ENCODE data around the gene ABITRAM.
"Not testable (repeated sequence)": the region's sequence is repeated elsewhere in the genome, so short reads cannot be mapped to it uniquely, and the experiment has no call there.

The ABITRAM gene, protein sequence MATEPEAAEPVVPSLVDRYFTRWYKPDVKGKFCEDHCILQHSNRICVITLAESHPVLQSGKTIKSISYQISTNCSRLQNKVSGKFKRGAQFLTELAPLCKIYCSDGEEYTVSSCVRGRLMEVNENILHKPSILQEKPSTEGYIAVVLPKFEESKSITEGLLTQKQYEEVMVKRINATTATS

DNA sequence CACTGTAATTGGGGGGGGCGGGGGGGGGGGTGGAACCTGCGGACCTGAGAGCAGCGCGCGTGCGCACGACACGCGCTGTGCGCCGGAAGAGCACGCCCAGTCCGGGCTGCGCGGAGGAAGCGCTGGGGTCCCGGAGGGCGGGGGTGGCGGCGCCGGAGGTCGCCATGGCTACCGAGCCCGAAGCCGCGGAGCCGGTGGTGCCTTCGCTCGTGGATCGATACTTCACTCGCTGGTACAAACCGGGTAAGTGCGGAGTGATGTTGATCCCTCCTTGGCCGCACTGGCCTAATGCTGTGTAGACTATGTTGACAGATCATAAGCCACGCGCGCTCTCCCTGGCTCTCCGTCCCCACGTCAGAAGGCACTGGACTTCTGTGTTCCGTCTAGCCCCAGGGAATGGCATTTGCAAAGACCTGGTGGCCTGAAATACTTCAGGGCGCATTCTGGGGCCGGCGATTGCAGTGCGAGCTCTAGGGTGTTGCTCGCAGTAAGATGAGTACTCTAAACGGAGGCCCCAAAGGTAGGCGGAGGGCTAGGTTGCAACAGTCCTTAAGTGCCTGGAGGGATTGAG lies at the start of gene ABITRAM:
ABITRAM (plus strand) TSS at position 78 of the 571 bp plus-strand sequence; CDS start at position 165, 87 bp downstream.
- peak; percentile 31 to 77 for DNase-seq

DNA sequence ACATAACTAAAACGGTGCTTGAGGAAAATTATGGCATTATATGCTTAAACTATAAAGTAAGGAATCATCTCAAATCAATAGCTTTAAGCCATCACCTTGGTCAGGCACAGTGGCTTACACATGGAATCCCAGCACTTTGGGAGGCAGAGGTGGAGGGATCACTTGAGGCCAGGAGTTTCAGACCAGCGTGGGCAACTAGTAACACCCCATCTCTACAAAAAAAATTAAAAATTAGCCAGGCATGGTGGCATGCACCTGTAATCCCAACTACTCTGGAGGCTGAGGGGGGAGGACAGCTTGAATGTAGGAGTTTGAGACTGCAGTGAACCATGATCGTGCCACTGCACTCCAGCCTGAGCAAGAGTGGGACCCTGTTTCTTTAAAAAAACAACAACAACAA lies 49.5 kb upstream of the ABITRAM start:
- no peak for DNase-seq

DNA sequence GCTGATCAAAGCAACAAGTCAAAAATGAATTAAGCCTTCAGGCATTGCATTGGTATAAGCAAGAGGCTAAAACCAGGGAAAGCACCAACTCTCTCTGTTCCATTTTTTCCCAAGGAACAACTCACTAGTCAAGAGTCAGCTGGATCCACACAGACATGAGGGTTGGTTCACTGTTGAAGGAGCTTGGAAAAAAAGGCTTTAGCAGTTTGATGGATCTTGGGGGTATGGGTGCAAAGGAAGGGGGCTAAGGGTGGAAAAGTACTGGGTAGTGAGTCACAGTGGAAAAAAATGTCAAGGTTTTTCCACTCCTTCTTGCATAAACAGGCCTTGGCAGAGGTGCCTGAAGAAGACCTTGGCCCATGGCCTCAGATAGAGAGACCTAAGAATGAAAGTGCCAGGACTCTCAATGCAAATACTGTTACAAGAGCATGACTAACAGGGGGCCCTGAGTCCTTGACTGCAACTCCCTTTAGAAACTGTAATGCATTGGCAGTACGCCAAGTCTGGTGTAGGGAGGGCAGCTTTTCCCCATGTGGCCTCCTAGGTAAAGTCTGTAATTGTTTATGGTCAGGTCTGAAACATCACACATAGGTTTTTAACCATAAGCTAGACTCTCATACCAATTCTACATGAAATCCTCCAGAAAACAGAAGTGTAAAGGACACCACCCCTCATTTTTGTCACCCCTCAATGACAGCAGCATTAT lies 48.4 kb upstream of the ABITRAM start:
- peak; percentile 9 to 76 for DNase-seq

DNA sequence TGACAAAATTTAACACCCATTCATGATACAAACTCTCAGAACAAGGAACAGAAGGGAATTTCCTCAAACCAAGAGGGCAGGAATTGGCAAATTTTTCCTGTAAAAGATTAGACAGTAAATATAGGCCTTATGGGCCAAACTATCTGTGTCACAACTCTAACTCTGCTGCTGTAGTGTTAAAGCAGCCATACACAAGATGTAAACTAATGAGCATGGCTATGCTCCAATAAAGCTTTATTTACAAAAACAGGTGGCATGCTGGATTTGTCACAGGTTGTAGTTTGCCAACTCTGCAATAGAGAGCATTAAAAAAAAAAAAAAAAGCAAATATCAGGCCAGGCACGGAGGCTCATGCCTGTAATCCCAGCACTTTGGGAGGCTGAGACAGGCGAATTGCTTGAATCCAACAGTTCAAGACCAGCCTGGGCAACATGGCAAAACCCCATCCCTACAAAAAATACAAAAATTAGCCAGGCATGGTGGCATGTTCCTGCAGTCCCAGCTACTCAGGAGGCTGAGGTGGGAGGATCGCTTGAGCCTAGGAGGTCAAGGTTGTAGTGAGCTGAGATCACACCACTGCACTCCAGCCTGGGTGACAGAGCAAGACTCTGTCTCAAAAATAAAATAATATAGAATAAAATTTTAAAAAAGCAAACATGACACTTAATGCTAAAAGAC lies 47.5 kb upstream of the ABITRAM start:
- peak in 1 of 2 experiments; percentile 56 for DNase-seq

DNA sequence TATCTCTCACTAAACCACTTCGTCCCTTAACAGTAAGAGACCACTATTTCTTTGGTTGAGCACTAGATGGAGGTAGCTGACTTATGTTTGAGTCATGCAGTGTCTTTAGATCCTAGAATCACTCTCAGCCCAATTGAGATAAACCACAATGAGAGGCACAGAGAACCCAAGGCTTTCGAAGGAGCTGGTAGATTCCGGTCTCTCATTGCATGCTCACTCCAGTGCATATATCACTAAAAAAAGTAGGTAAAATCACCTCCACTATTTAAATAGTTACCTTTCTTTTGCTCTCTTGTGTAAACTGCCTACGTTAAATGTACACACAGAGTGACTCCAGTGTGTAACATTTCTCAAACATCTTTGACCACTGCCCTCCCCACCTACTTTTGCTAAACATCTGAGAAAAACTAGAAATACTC lies 44.5 kb upstream of the ABITRAM start:
- DNase-seq, result no peak

DNA sequence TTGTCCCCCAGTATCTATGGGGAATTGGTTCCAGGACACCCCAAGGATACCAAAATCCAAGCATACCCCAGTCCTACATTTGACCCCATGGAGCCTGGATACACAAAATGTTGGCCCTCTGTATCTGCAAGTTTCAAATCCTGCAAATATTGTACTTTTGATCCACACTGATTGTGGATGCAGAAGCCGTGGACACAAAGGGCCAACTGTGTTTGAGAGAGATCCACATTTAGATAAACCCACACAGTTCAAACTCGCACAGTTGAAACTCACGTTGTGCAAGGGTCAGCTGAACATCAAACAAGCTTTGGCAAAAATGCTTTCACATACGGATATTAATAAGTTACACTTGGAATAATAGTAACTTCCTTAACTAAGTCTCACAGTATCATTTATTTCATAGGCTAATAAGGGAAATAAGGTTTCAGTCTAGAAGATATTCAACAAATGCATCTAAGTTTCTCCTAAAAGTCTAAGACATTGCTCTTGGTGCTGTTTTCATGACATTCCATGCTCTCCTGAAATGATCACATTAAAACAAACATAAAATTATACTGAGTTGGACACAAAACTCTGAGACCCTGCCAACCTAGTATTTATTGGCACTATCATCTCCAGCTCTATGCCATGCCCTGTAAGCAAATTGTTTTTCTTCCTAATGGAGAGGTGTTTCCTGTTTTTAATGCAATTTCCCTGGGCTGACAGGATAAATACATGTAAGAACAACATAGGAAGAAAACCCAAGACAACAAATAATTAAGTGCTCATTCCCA lies 39.8 kb upstream of the ABITRAM start:
- DNase-seq, result no peak

DNA sequence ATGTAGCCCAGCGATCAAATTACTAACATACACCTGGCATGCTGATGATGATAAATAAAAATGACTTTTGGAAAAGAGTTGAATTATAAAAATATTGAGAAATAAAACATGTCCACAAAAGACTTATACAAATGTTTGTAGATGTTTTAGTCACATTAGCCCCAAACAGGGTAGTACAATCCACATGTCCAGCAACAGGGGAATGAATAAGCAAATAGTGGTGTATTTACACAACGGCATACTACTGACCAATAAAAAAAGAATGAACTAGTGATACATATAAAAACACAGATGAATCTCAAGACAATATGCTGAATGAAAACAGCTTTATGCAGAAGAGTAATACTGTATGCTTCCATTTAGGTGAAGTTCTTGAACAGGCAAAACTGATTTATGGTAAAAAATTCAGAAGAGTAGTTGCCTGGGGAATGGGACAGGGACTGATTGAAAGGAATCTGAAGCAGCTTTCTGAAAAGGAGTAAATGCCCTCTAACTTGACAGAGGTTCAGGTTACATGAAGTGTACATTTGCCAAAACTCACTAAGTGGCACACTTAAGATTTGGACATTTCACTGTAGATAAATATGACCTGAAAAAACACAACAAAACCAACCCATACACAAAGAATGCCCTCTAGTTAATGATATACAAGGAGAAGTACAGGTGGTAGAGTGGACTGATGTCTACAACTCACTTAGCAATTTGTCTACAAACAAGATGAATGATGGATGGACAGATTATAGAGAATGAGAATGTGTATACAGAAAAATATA lies 36.7 kb upstream of the ABITRAM start:
- no peak for DNase-seq

DNA sequence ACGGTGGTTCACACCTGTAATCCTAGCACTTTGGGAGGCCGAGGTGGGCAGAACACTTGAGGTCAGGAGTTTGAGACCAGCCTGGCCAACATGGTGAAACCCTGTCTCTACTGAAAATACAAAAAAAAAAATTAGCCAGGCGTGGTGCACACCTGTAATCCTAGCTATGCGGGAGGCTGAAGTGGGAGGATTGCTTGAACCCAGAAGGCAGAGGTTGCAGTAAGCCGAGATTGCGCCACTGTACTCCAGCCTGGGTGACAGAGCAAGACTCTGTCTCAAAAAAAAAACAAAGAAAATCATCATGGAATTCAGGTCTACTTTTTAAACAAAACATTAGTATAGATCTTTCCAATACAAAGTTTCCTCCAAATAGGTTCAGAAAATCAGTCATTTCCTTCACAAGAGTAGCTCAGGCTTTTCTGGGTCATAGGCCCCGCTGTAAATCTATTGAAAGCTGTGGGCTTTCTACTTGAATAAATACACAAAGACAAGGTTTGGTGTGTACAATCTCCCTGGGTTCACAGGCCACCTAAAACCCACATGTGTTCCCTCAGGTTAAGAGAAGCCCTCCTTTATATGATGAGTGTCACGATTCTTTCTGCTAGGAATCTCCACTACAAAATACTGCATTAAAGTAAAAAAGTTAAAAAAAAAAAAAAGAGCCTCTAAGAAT lies 35.0 kb upstream of the ABITRAM start:
- DNase-seq, result not testable (repeated sequence)

DNA sequence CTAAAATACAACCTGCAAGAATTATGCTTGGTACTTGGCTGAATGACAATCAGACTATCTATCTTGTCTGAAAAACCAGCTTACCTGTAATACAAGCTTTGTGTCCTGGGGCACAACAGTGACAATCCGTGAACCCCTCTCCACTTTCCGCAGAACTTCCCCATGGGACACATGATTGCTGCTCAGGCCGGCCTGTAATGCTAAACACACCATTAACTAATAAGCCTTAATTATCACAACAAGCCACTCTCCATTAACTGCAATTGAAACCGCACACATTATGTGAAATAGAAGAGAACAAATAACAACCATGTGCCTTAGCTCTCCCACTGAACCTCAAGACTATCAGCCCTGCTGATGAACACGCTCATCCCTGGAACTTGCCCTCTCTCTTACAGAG lies 34.0 kb upstream of the ABITRAM start:
- no peak for DNase-seq

DNA sequence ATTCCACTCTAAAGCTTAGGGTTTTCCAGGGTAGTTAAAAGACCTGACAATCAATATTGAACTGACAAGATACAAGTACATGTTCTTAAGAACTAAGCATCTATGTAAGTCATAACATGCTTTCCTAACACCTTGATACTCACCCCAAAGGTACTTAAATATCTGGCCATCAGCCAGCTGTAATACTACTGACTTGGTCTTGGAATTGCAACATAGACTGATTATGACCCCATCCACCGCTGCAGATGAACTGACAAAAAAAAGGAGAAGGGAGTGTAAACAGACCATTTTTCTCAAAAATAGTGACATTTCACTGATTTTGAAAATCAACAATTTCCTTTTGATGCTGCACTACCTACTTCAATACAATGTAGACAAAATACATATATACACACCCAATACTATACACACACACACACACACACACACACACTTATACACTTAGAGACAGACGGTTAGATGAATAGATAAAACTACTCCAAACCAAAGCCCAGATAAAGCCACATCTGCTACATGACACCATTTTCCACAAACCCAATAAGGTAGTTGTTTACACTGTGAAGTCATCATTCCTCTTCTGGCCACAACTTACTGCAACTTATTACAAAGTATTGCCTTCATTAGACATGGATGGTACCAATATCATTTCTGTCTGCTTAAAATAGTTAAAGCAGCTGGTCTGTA lies 30.6 kb upstream of the ABITRAM start:
- DNase-seq, result no peak

DNA sequence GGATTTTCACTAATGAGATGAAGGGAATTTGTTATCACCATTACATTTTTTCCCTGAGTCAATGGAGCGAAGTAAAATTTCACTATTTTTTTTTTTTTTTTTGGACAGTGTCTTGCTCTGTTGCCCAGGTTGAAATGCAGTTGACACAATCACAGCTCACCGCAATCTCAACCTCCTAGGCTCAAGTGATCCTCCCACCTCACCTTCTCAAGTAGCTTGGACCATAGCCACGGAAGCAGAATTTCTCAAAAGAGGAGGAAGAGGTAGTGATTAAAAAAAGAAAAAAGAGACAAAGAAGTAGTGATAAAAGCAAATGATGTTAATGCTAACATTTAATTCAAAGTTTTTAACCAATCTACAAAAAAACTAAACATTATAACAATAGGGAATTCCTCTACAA lies 30.0 kb upstream of the ABITRAM start:
- DNase-seq, result no peak

DNA sequence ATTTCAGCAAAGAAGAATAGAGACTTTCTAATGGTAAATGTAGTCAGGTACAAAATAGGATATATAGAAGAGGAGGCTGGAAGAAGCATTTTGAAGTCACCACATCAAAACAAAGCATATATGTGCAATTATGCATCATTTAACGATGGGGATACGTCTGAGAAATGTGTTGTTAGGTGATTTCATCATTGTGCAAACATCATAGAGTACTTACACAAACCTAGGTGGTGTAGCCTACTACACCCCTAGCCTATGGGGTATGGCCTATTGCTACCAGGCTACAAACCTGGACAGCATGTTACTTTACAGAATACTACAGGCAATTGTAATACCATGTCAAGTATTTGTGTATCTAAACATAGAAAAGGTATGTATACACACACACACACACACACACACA lies 28.7 kb upstream of the ABITRAM start:
- no peak for DNase-seq

DNA sequence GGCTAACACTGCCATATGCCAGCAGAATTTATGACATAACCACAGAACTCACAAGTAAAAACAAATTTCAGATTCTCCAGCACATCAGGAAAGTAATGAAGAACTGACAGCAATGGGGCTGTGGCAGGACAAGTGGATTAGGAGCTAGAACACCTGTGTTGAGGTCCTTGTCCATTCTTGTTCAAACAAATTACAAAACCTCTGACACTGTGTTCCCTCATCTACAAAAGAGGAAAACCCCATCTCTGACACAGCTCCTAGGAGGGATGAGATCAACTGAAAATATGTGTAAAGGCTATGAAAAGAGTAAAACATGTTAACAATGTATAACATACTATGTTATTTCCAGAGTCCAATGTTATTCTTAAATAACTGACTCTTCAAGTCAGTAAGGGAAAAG lies 23.8 kb upstream of the ABITRAM start:
- DNase-seq, result no peak

DNA sequence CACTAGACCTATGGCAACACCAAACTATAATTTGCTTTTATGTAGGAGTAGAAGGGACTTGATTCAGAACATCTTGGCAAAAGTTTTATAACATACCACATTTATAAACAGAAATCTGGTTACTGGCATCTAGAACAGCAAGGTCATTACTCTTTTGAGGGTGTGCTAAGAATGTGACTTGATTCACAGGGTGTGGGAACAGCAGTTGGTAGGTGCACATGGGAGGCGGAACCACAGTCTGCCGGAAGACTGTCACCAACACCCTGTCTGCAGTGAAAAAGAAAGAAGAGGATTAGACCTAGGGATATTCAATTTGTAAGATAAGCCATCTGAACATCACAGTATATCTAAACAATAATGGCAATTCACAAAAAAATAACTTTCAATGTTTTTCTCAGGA lies 23.3 kb upstream of the ABITRAM start:
- DNase-seq, result no peak

DNA sequence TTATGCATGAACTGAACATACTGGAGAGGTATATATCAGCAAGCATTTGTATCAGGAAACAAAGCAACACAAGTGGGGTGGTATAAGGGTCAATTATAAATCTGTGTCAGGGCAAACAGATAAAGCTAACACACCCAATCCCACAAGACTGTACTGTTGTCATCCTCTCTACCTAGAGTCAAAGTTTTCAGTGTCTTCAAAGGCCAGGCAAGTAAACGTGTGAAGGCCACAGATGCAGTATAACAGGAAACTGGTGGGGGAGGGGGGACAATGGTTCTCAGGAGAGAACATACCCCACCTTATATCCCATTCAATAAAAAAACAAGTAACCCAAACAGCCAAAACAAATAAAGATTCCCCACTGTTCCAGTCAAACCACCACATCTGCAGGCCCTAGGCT lies 22.4 kb upstream of the ABITRAM start:
- no peak for DNase-seq

DNA sequence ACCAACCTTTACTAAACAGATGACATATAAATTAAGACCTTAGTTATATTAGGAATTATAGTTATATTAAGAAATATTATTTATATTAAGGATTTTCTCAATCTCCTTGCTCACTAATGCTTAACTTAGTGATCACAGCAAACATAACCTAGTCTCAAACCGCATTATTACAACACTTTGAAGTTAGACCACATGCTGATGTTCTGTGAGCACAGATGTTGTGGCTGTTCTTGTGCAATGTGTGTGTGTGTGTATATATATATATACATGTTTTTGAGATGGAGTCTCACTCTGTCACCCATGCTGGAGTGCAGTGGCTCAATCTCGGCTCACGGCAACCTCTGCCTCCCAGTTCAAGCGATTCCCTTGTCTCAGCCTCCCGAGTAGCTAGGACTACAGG lies 20.8 kb upstream of the ABITRAM start:
- DNase-seq, result no peak

DNA sequence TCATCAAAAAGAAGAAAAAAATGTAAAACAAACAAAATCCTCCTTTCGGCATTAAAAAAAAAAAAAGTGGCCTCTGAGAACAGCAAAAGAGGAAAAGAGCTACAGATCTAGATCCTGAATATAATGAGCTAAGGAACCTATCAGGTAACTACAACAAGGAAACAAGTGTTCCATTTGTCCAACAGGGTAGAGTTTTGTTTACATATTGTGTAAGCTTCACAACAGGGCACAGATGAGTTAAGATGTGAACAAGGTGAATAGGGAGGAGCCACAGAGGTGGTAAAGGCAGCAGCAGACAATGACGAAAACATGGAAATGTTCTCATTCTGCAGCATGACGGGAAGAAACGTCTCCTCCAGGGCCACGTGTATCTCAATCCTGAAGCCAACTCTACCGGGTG lies 14.7 kb upstream of the ABITRAM start:
- DNase-seq, result no peak

DNA sequence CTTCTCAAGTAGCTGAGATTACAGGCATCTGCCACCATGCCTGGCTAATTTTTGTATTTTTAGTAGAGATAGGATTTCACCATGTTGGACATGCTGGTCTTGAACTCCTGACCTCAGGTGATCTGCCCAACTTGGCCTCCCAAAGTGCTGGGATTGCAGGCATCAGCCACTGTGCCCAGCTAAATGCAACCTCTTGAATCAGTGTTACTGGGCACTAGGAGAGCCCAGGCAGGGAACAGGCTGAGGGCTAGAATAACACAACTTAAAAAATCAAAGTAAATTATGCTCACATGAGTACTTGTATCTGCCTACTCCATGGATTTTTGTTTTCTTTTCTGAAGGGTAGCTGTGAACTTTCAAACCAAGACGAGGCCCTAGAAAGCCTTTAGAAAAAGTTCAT lies 13.8 kb upstream of the ABITRAM start:
- not testable (repeated sequence) for DNase-seq

DNA sequence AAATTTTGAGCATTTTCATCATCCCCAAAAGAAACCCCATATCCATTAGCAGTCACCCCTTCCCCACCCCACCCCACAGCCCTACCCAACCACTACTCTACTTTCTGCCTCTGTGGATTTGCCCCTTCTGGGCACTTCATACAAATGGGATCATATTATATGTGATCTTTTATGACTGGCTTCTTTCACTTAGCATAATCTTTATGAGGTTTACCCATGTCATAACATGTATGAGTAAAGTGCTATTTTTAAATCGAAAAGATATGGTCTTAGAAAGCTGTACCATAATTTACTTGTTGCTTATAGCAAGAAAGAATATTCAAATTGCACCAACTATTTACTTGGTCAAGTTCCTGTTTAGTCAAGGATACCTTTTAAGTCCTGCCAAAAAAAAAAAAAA lies 13.0 kb upstream of the ABITRAM start:
- DNase-seq, result no peak

DNA sequence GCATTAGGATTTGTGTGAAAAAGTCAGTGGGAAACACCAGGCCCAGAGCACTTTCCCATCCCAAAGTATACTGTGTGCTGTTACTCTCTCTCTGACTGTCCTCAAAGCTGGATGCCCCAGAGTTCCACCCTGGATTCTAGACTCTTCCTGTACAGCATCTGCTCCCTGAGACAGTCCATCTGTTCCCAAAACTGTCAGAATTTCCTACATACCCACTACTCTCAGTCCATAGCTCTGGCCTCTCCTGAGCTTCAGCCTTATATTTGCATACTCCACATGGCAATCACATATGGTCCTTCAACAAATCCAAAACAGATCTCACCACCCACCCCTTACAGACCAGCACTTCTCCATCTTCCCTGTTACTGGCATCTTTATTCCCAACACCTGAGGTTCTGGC lies 9.7 kb upstream of the ABITRAM start:
- no peak for DNase-seq

DNA sequence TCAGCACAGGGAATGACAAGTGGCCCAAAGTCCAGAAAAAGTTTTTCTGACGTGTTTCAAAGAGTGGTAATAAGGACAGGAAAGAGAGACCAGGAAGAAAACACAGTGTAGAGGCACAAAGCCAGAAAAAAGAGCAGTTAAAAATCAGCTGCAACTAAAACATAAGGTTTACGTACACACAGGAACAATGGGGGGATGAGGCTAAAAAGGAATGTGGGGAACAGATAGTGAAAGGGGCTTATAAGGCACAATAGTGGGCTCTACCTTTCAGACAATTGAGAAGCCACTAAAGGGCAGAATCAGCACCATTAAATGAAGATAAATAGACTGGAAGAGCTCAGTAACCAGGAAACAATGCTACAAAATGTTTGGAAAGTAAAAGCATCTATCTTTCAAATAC lies 5.8 kb upstream of the ABITRAM start:
- no peak for DNase-seq
